Right renal pelvis (tissue), 4 donors: ENCODE results near the gene ATP6V1G1. TPM values are rescaled to one million over a fixed set of nuclear protein-coding genes. Genes with fewer than 3 reads are reported as not detected.

Source experiments
- DNase-seq, 4 donors: peaks; one replicate each; pipeline ENCODE4 v3.0.0-alpha.2; 2013; ENCODE audit warnings: low read depth in 4 of 4, low spot score in 3 of 4, missing footprints in 1 of 4
- polyA plus RNA-seq, 4 donors: library from polyadenylated mRNA; unstranded; fragments of 120-200 nt; gene quantifications; one replicate each; pipeline ENCODE4 v1.2.1, GENCODE V29; 2013; ENCODE audit not compliant: insufficient read length in 4 of 4

Gene ATP6V1G1
- polyA plus RNA-seq: 100 to 1,000 TPM; 282 to 303 (median 288) TPM

GRCh38 chr9:114587345-114588202 is at the start of gene ATP6V1G1:
TSS of gene ATP6V1G1 (plus strand) at chr9:114587769. CDS start at chr9:114587839, 70 bp downstream.
- DNase-seq: peak; percentile 97 to 99 (median 98)

- DNase-seq: no peak
Observed at GRCh38 chr9:114538241-114538640, 49.3 kb upstream of the ATP6V1G1 start.

GRCh38 chr9:114539701-114540380 is 47.7 kb upstream of the ATP6V1G1 start:
- no peak for DNase-seq

GRCh38 chr9:114545055-114545454 is 42.5 kb upstream of the ATP6V1G1 start:
- DNase-seq: no peak

- DNase-seq: no peak
Observed at GRCh38 chr9:114546851-114547250, 40.7 kb upstream of the ATP6V1G1 start.

GRCh38 chr9:114549697-114550330 is 37.8 kb upstream of the ATP6V1G1 start:
- no peak for DNase-seq

- peak in 1 of 4 donors; percentile 16 for DNase-seq
Observed at GRCh38 chr9:114551750-114552685, 35.6 kb upstream of the ATP6V1G1 start.

- no peak for DNase-seq
Observed at GRCh38 chr9:114552706-114553105, 34.9 kb upstream of the ATP6V1G1 start.

GRCh38 chr9:114553202-114553601 is 34.4 kb upstream of the ATP6V1G1 start:
- no peak for DNase-seq

- DNase-seq: no peak
Observed at GRCh38 chr9:114555696-114556095, 31.9 kb upstream of the ATP6V1G1 start.

GRCh38 chr9:114558027-114558675 is 29.4 kb upstream of the ATP6V1G1 start:
- no peak for DNase-seq

GRCh38 chr9:114559830-114560513 is 27.6 kb upstream of the ATP6V1G1 start:
- peak in 1 of 4 donors; percentile 14 for DNase-seq

- DNase-seq: no peak
Observed at GRCh38 chr9:114560956-114561355, 26.6 kb upstream of the ATP6V1G1 start.

GRCh38 chr9:114561771-114562170 is 25.8 kb upstream of the ATP6V1G1 start:
- DNase-seq: no peak

- DNase-seq: no peak
Observed at GRCh38 chr9:114565204-114565603, 22.4 kb upstream of the ATP6V1G1 start.

GRCh38 chr9:114570742-114571141 is 16.8 kb upstream of the ATP6V1G1 start:
- no peak for DNase-seq

GRCh38 chr9:114571391-114571790 is 16.2 kb upstream of the ATP6V1G1 start:
- DNase-seq: no peak

GRCh38 chr9:114572199-114572598 is 15.4 kb upstream of the ATP6V1G1 start:
- no peak for DNase-seq

GRCh38 chr9:114574438-114574837 is 13.1 kb upstream of the ATP6V1G1 start:
- DNase-seq: no peak
